ENCODE results near the gene ATP2B1.

The ATP2B1 gene

DNA sequence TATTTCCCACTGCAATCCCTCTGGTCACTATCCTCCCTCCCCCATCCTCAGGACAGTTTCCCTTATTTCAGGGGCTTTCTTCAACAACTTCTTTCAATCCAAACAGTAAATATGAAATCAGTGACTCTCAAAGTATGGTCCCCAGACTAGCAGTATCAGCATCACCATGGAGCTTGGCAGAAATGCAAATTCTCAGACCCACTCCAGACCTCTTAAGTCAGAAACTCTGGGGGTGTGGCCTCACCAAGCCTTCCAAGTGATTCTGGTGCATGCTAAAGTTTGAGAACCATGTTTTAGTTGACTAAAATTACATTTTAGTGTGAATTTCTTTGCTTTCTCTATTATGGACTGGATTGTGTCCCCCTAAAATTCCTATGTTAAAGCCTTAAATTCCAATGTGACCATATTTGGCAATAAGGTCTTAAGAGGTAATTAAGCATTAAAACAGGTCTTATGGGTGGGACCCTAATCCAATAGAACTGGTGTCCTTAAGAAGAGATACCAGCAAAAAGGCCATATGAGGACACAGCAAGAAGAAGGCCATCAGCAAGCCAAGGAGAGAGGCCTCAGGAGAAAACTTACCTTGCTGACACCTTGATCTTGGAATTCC, 23.2 kb downstream of the ATP2B1 start:
- no peaks in the 10 kb centered on the region for H3K36me3 ChIP-seq (ENCODE audit: control insufficient read depth in 2 of 2, insufficient read depth in 1 of 2, low read length in 2 of 2)
- TF ChIP-seq MYNN (tag by site-specific recombination; IDR thresholded peaks at IDR 0.05; ENCODE audit: borderline replicate concordance) (no peak), ZNF529 (tag by site-specific recombination; IDR thresholded peaks at IDR 0.05; ENCODE audit: insufficient replicate concordance) (no peak), ZNF433 (tag by site-specific recombination; IDR thresholded peaks at IDR 0.05; ENCODE audit: low read depth) (no peak), BCL11A (tag by site-specific recombination; IDR thresholded peaks at IDR 0.05; ENCODE audit: low read depth) (no peak), ZFP69B (tag by site-specific recombination; IDR thresholded peaks at IDR 0.05) (0 out of 2 replicates have a peak, but pooled peaks have one; percentile 23)
- TF ChIP-seq, protein P1, sequence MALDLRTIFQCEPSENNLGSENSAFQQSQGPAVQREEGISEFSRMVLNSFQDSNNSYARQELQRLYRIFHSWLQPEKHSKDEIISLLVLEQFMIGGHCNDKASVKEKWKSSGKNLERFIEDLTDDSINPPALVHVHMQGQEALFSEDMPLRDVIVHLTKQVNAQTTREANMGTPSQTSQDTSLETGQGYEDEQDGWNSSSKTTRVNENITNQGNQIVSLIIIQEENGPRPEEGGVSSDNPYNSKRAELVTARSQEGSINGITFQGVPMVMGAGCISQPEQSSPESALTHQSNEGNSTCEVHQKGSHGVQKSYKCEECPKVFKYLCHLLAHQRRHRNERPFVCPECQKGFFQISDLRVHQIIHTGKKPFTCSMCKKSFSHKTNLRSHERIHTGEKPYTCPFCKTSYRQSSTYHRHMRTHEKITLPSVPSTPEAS (tag by site-specific recombination; IDR thresholded peaks at IDR 0.05) = no peak
- no peaks in the 10 kb centered on the region for H3K9me3 ChIP-seq (ENCODE audit: control insufficient read depth, insufficient read depth, low read depth, low read length)
- no peak overlapping the region for H3K27ac ChIP-seq (ENCODE audit: extremely low read depth, low read depth, low read length)
- CTCF ChIA-PET = no interaction called here
- POLR2A ChIA-PET = no interaction called here
- H3K4me1 ChIP-seq (ENCODE audit: control insufficient read depth, insufficient read depth, low read length) = peaks cover 2% of the 10 kb centered on the region; the same call in 1 of the 2 replicates
- H3K4me3 ChIP-seq (ENCODE audit: low read depth, low read length) = no peak overlapping the region

DNA sequence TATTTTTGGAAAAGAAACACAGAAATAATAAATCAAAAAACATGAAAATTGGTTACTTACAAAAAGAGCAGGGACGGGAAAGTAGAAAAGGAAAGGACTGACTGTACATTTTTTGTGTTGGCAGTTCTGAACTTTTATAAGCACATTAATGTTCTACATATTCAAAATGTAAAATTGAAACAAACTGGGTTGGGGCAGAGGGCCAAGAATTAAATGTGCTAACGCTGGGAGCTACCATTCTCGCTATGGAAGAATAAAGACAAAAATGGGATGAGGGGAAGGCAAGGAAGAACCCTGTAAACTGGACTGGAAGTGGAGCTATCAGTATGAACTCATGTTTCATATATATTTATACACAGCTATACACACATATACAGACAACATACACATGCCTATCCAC, 24.5 kb downstream of the ATP2B1 start:
- peaks cover 2% of the 10 kb centered on the region; the same call in 1 of the 2 replicates for H3K4me1 ChIP-seq (ENCODE audit: control insufficient read depth, insufficient read depth, low read length)
- CTCF ChIA-PET = interaction anchor here (0.7 kb wide), 1 partner anchor 1629 kb away, joined by 3 read pairs; no protein-coding TSS in a partner anchor
- TF ChIP-seq SP2 (tag by site-specific recombination; IDR thresholded peaks at IDR 0.05) (no peak), ZSCAN16 (tag by site-specific recombination; IDR thresholded peaks at IDR 0.05) (no peak), ZBTB17 (tag by site-specific recombination; IDR thresholded peaks at IDR 0.05) (no peak), ZNF341 (tag by site-specific recombination; IDR thresholded peaks at IDR 0.05; ENCODE audit: low read depth) (no peak), ZFP3 (tag by site-specific recombination; IDR thresholded peaks at IDR 0.05; ENCODE audit: low read depth) (no peak), ZNF623 (tag by site-specific recombination; IDR thresholded peaks at IDR 0.05) (no peak), ZNF610 (tag by site-specific recombination; IDR thresholded peaks at IDR 0.05; ENCODE audit: borderline replicate concordance) (no peak), GFI1B (tag by site-specific recombination; IDR thresholded peaks at IDR 0.05) (no peak), ZNF350 (tag by site-specific recombination; IDR thresholded peaks at IDR 0.05) (no peak), ZNF624 (tag by site-specific recombination; IDR thresholded peaks at IDR 0.05) (no peak), ZBTB7A (tag by site-specific recombination; IDR thresholded peaks at IDR 0.05; ENCODE audit: low read depth) (no peak), ZNF2 (tag by site-specific recombination; IDR thresholded peaks at IDR 0.05) (no peak), ZNF292 (tag by site-specific recombination; IDR thresholded peaks at IDR 0.05; ENCODE audit: borderline replicate concordance, low read depth) (no peak), TCF7L2 (IDR thresholded peaks at IDR 0.05; ENCODE audit: borderline replicate concordance, low read depth, low read length) (no peak)
- TF ChIP-seq, protein P2, sequence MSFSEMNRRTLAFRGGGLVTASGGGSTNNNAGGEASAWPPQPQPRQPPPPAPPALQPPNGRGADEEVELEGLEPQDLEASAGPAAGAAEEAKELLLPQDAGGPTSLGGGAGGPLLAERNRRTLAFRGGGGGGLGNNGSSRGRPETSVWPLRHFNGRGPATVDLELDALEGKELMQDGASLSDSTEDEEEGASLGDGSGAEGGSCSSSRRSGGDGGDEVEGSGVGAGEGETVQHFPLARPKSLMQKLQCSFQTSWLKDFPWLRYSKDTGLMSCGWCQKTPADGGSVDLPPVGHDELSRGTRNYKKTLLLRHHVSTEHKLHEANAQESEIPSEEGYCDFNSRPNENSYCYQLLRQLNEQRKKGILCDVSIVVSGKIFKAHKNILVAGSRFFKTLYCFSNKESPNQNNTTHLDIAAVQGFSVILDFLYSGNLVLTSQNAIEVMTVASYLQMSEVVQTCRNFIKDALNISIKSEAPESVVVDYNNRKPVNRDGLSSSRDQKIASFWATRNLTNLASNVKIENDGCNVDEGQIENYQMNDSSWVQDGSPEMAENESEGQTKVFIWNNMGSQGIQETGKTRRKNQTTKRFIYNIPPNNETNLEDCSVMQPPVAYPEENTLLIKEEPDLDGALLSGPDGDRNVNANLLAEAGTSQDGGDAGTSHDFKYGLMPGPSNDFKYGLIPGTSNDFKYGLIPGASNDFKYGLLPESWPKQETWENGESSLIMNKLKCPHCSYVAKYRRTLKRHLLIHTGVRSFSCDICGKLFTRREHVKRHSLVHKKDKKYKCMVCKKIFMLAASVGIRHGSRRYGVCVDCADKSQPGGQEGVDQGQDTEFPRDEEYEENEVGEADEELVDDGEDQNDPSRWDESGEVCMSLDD (tag by site-specific recombination; IDR thresholded peaks at IDR 0.05) = no peak
- TF ChIP-seq, protein P3, sequence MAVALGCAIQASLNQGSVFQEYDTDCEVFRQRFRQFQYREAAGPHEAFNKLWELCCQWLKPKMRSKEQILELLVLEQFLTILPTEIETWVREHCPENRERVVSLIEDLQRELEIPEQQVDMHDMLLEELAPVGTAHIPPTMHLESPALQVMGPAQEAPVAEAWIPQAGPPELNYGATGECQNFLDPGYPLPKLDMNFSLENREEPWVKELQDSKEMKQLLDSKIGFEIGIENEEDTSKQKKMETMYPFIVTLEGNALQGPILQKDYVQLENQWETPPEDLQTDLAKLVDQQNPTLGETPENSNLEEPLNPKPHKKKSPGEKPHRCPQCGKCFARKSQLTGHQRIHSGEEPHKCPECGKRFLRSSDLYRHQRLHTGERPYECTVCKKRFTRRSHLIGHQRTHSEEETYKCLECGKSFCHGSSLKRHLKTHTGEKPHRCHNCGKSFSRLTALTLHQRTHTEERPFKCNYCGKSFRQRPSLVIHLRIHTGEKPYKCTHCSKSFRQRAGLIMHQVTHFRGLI (tag by site-specific recombination; IDR thresholded peaks at IDR 0.05) = no peak
- TF ChIP-seq, protein P4, sequence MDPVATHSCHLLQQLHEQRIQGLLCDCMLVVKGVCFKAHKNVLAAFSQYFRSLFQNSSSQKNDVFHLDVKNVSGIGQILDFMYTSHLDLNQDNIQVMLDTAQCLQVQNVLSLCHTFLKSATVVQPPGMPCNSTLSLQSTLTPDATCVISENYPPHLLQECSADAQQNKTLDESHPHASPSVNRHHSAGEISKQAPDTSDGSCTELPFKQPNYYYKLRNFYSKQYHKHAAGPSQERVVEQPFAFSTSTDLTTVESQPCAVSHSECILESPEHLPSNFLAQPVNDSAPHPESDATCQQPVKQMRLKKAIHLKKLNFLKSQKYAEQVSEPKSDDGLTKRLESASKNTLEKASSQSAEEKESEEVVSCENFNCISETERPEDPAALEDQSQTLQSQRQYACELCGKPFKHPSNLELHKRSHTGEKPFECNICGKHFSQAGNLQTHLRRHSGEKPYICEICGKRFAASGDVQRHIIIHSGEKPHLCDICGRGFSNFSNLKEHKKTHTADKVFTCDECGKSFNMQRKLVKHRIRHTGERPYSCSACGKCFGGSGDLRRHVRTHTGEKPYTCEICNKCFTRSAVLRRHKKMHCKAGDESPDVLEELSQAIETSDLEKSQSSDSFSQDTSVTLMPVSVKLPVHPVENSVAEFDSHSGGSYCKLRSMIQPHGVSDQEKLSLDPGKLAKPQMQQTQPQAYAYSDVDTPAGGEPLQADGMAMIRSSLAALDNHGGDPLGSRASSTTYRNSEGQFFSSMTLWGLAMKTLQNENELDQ (tag by site-specific recombination; IDR thresholded peaks at IDR 0.05; ENCODE audit: low read depth) = no peak
- H3K9me3 ChIP-seq (ENCODE audit: control insufficient read depth, insufficient read depth, low read depth, low read length) = no peaks in the 10 kb centered on the region
- POLR2A ChIA-PET = no interaction called here
- no peaks in the 10 kb centered on the region for H3K36me3 ChIP-seq (ENCODE audit: control insufficient read depth in 2 of 2, insufficient read depth in 1 of 2, low read length in 2 of 2)
- no peak overlapping the region for H3K4me3 ChIP-seq (ENCODE audit: low read depth, low read length)
- H3K27ac ChIP-seq (ENCODE audit: extremely low read depth, low read depth, low read length) = no peak overlapping the region

Measured in HEK293 (cell line).